Cardiac fibroblast (primary cell): Measurements from ENCODE around the gene SGPP1.

Source experiments
- DNase-seq, 2 donors: peaks; one replicate each; pipeline versions ENCODE4 v3.0.0 to v3.0.0-alpha.2; 2010; ENCODE audit warnings: low read depth in 2 of 2
- H3K4me3 ChIP-seq, 2 donors: replicated peaks in 1 of 2; 1 replicate in 1 of 2; 2 replicates in 1 of 2; pipeline ENCODE4 v1.5.1; 2011; ENCODE audit warnings: low read depth in 2 of 2, low read length in 2 of 2, mild to moderate bottlenecking in 2 of 2, moderate library complexity in 1 of 2
- CTCF ChIP-seq: IDR thresholded peaks from one replicate; pipeline ENCODE4 v1.5.1; 2011; ENCODE audit warnings: low read depth, mild to moderate bottlenecking, low read length, inconsistent platforms

The SGPP1 gene

GRCh38 chr14:63726499-63726898 lies 1.4 kb downstream of the SGPP1 start:
- DNase-seq, result peak in 1 of 2 donors; percentile 5
- H3K4me3 ChIP-seq, result peak overlapping the region; percentile 72 to 91
- no peak for TF ChIP-seq CTCF

GRCh38 chr14:63725786-63726460 lies 1.9 kb downstream of the SGPP1 start:
- peak overlapping the region; percentile 72 to 91 for H3K4me3 ChIP-seq
- DNase-seq, result peak in 1 of 2 donors; percentile 9

GRCh38 chr14:63717702-63718101 lies 10.2 kb downstream of the SGPP1 start:
- peak; percentile 29 to 43 for DNase-seq
- no peak overlapping the region for H3K4me3 ChIP-seq
- no peak for TF ChIP-seq CTCF

More at GRCh38 chr14:63725786-63726460, 1.9 kb downstream of the SGPP1 start:
- no peak for TF ChIP-seq CTCF

GRCh38 chr14:63715360-63715759 lies 12.5 kb downstream of the SGPP1 start:
- no peak for TF ChIP-seq CTCF
- no peak overlapping the region for H3K4me3 ChIP-seq
- DNase-seq, result no peak

GRCh38 chr14:63713764-63714163 lies 14.1 kb downstream of the SGPP1 start:
- DNase-seq, result peak; percentile 40 to 62
- no peak for TF ChIP-seq CTCF

GRCh38 chr14:63713058-63713457 lies 14.8 kb downstream of the SGPP1 start:
- DNase-seq, result peak; percentile 18 to 44
- no peak overlapping the region for H3K4me3 ChIP-seq
- no peak for TF ChIP-seq CTCF

More at GRCh38 chr14:63713764-63714163, 14.1 kb downstream of the SGPP1 start:
- H3K4me3 ChIP-seq, result no peak overlapping the region

- no peak for DNase-seq
- no peak for TF ChIP-seq CTCF
- H3K4me3 ChIP-seq, result no peak overlapping the region
Observed at GRCh38 chr14:63712123-63712522, 15.7 kb downstream of the SGPP1 start.
